ENCODE results near the gene RAB18.

GRCh38 chr10:27496137-27496536, 8.0 kb upstream of the RAB18 start:
- no peak for TF ChIP-seq RAD21 (IDR thresholded peaks at IDR 0.05; ENCODE audit: low read depth)
- no peak for TF ChIP-seq TEAD4 (IDR thresholded peaks at IDR 0.05)
- no peak for TF ChIP-seq YY1 (IDR thresholded peaks at IDR 0.05; ENCODE audit: low read depth)
- TF ChIP-seq EP300 (IDR thresholded peaks at IDR 0.05; ENCODE audit: borderline replicate concordance) = no peak
- TF ChIP-seq MAX (IDR thresholded peaks at IDR 0.05) = no peak
- no peak for TF ChIP-seq ZBTB7A (IDR thresholded peaks at IDR 0.05; ENCODE audit: low read depth)
